Measurements from ENCODE around the gene CA6.

DNA sequence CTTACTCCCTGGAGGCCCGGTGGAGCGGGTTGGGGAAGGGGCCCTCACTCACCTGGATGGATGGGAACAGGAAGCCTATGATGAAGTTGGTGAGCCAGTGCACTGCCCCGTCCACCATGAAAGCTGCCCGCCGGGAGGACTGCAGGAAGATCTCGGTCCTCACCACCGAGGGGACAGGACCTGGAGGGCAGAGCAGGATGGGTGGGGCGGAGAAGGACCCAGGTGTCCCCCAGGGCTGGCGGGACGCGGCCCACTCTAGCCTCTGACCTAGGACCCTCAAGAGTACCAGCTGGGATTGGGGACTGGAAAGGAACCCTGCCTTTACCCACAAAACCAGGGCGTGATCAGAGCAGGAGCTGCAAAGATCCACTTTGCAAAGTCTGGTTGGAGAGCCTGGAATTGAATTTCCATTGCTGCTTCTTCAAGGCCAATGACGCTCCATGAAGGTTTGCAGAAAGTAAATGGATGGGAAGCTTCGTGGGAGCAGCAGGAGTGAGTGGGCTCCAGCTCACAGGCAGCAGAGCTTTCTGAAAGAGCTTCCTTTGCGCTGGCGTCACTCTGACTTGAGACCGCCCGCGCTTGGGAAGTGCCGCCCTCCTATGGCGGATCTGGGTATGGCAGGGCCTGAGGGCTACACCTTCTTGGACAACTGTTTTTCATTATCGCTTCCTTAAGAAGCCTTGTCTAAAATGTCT is 59.2 kb downstream of the CA6 start:
- no peak for TF ChIP-seq POLR2A (IDR thresholded peaks at IDR 0.05)
- peak; percentile 74 to 95 (median 84) for TF ChIP-seq CTCF (IDR thresholded peaks at IDR 0.05)
